Spleen (tissue), 7 donors: Measurements from ENCODE around the gene FLT1.

Source experiments
- CTCF ChIP-seq, 11 experiments: fragments of 200-600 bp in 7 of 11; fragments of 450-650 bp in 4 of 11; sonication (generic) in 4 of 11; IDR thresholded peaks in 8 of 11; conservative IDR thresholded peaks in 3 of 11; 1 replicate in 7 of 11; 2 replicates in 4 of 11; pipeline versions ENCODE4 v1.4.0 to v1.8.0; 2016 to 2021; ENCODE audit warnings: antibody characterized with exemption in 11 of 11, inconsistent platforms in 4 of 11, mild to moderate bottlenecking in 1 of 11
- POLR2A ChIP-seq, 3 donors: fragments of 450-650 bp; IDR thresholded peaks; one replicate each; pipeline ENCODE4 v1.5.1; 2017; ENCODE audit warnings: antibody characterized with exemption in 3 of 3, mild to moderate bottlenecking in 1 of 3
- POLR2AphosphoS5 ChIP-seq, 3 donors: sonication (generic); formaldehyde crosslinking; IDR thresholded peaks; one replicate each; pipeline ENCODE4 v1.5.1; 2017; ENCODE audit warnings: antibody characterized with exemption in 3 of 3
- donor health status: DM: no; HTN: no; CAD: no; lungs with moderate emphysema.
- donor health status: DM: no; HTN: no; CAD: no.
- donor health status: DM: no; HTN: no; CAD: no.

DNA sequence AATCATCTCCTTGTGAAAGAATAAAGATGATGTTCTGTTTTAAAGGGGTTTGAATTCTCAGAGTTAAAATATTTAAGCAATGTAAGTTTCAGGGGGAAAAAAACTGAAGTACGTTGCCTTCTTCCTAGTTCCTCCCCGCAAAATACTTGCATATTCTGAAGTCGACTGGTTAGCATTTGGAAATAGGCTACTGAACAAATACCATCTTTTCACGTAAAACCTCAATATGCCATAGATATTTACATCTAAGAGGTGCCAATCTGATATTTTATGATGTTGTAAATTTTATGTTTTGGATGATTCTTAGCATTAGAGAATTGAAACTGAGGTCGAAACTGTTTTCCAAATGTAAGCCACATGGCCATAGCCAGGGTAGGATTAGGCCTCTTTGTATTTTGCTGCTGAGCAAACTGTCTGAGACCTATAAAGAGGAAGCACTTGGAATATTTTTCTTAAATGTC, 138.3 kb downstream of the FLT1 start:
- TF ChIP-seq POLR2AphosphoS5 (IDR thresholded peaks at IDR 0.05) (no peak), CTCF (IDR thresholded peaks at IDR 0.05 in 8 of 11, conservative IDR thresholded peaks at IDR 0.05 in 3 of 11) (no peak), POLR2A (IDR thresholded peaks at IDR 0.05) (no peak)
